IMR-90 (cell line): ENCODE results near the gene SASS6. TPM values are rescaled to one million over a fixed set of nuclear protein-coding genes. Genes with fewer than 3 reads are reported as not detected.

ENCODE experiments used
- ATAC-seq: fragments of 200-7000 bp; cut with Tn5 transposase; 2 replicates; pipeline ENCODE4 v1.9.1; 2020; ENCODE audit warnings: low read depth, mild to moderate bottlenecking, moderate library complexity
- BruUV-seq: library from RNA; stranded (reverse); fragments of 400-500 nt; replicated peaks from 2 replicates; lab custom pipeline; 2021; lab: Mats Ljungman, UMichigan
- CTCF ChIA-PET: fragments of 300-600 bp; formaldehyde crosslinking; extraction: SDS; loops from one replicate; lab custom pipeline; 2021; ENCODE audit warnings: antibody characterized with exemption; lab: Yijun Ruan, JAX
- POLR2A ChIA-PET: fragments of 300-600 bp; sonication (Branson Sonifier 250); formaldehyde crosslinking; loops from one replicate; lab custom pipeline; 2022; ENCODE audit warnings: antibody characterized with exemption; ENCODE audit not compliant: unreplicated experiment; lab: Charles Lee
- DNase-seq: peaks from one replicate; pipeline ENCODE4 v3.0.0; 2013
- H2AFZ ChIP-seq: replicated peaks from 2 replicates; pipeline ENCODE3; 2013; ENCODE audit warnings: low read length, mild to moderate bottlenecking; ENCODE audit not compliant: poor library complexity
- H2AK5ac ChIP-seq: 2 replicates; pipeline ENCODE4 v1.6.1; 2013; ENCODE audit warnings: low read depth, low read length, inconsistent platforms
- H2AK9ac ChIP-seq: replicated peaks from 2 replicates; pipeline ENCODE3; 2013; ENCODE audit warnings: mild to moderate bottlenecking, low read depth, low read length, moderate library complexity; ENCODE audit not compliant: poor library complexity
- H2BK120ac ChIP-seq: 2 replicates; pipeline ENCODE4 v1.6.1; 2013; ENCODE audit warnings: low read depth, low read length, inconsistent platforms
- H2BK15ac ChIP-seq: 3 replicates; pipeline ENCODE4 v1.6.1; 2013; ENCODE audit warnings: low read depth, low read length, inconsistent platforms
- H2BK20ac ChIP-seq: 2 replicates; pipeline ENCODE4 v1.6.1; 2013; ENCODE audit warnings: low read depth, mild to moderate bottlenecking, inconsistent platforms, low read length, moderate library complexity
- H2BK5ac ChIP-seq: 2 replicates; pipeline ENCODE4 v1.6.1; 2013; ENCODE audit warnings: mild to moderate bottlenecking, low read depth, low read length, inconsistent platforms; ENCODE audit not compliant: poor library complexity, severe bottlenecking
- H3K14ac ChIP-seq: replicated peaks from 2 replicates; pipeline ENCODE4 v1.6.1; 2013; ENCODE audit warnings: low read depth, low read length, inconsistent platforms
- H3K18ac ChIP-seq: 2 replicates; pipeline ENCODE4 v1.6.1; 2013; ENCODE audit warnings: low read depth, low read length, control low read depth
- H3K23ac ChIP-seq: 2 replicates; pipeline ENCODE4 v1.6.1; 2013; ENCODE audit warnings: low read depth, low read length, inconsistent platforms
- H3K27ac ChIP-seq: 2 replicates; pipeline ENCODE4 v1.5.1; 2013; ENCODE audit warnings: mild to moderate bottlenecking, control low read depth, low read length; ENCODE audit not compliant: insufficient read depth
- H3K27me3 ChIP-seq: 2 replicates; pipeline ENCODE4 v1.6.1; 2013; ENCODE audit warnings: low read length; ENCODE audit not compliant: control insufficient read depth, insufficient read depth
- H3K36me3 ChIP-seq: 2 replicates; pipeline ENCODE4 v1.6.1; 2013; ENCODE audit warnings: low read length, mixed read lengths; ENCODE audit not compliant: control insufficient read depth, insufficient read depth
- H3K4ac ChIP-seq: 2 replicates; pipeline ENCODE4 v1.6.1; 2013; ENCODE audit warnings: low read depth, low read length, inconsistent platforms
- H3K4me1 ChIP-seq: 2 replicates; pipeline ENCODE4 v1.6.1; 2013; ENCODE audit warnings: low read length, mixed read lengths; ENCODE audit not compliant: control insufficient read depth, insufficient read depth
- H3K4me2 ChIP-seq: 2 replicates; pipeline ENCODE4 v1.6.1; 2013; ENCODE audit warnings: low read depth, mild to moderate bottlenecking, control low read depth, low read length, moderate library complexity
- H3K4me3 ChIP-seq: 2 replicates; pipeline ENCODE4 v1.5.1; 2013; ENCODE audit warnings: low read depth, mild to moderate bottlenecking, control low read depth, low read length, moderate library complexity; ENCODE audit not compliant: insufficient read depth
- H3K56ac ChIP-seq: 2 replicates; pipeline ENCODE4 v1.6.1; 2013; ENCODE audit warnings: low read length, inconsistent platforms; ENCODE audit not compliant: insufficient read depth; ENCODE audit errors: extremely low read depth
- H3K79me1 ChIP-seq, 2 experiments: 2 replicates each; pipeline ENCODE4 v1.6.1; 2013; ENCODE audit warnings: low read length in 2 of 2, inconsistent platforms in 1 of 2, low read depth in 1 of 2
- H3K9ac ChIP-seq: 2 replicates; pipeline ENCODE4 v1.6.1; 2013; ENCODE audit warnings: low read depth, low read length, control low read depth
- H3K9me1 ChIP-seq: 2 replicates; pipeline ENCODE4 v1.6.1; 2013; ENCODE audit warnings: low read length, inconsistent platforms; ENCODE audit not compliant: insufficient read depth
- H3K9me3 ChIP-seq: 2 replicates; pipeline ENCODE4 v1.6.1; 2013; ENCODE audit warnings: low read length; ENCODE audit not compliant: control insufficient read depth, insufficient read depth
- H4K20me1 ChIP-seq: 2 replicates; pipeline ENCODE4 v1.6.1; 2013; ENCODE audit warnings: low read length, inconsistent platforms; ENCODE audit not compliant: insufficient read depth
- H4K5ac ChIP-seq: 2 replicates; pipeline ENCODE4 v1.6.1; 2013; ENCODE audit warnings: mild to moderate bottlenecking, low read depth, low read length, control low read depth
- H4K8ac ChIP-seq, 2 experiments: 2 replicates each; pipeline ENCODE4 v1.6.1; 2013; ENCODE audit warnings: low read depth in 2 of 2, low read length in 2 of 2, control low read depth in 1 of 2, inconsistent platforms in 1 of 2
- H4K91ac ChIP-seq: 2 replicates; pipeline ENCODE4 v1.6.1; 2013; ENCODE audit warnings: low read depth, low read length, inconsistent platforms; ENCODE audit not compliant: insufficient read depth
- POLR2A ChIP-seq: IDR thresholded peaks from 2 replicates; pipeline ENCODE4 v1.6.1; 2012; ENCODE audit warnings: mild to moderate bottlenecking, low read depth, low read length
- RAD21 ChIP-seq: IDR thresholded peaks from 2 replicates; pipeline ENCODE4 v1.6.1; 2012; ENCODE audit warnings: low read length, improper control_type of control experiment
- SMC3 ChIP-seq: fragments of 150-350 bp; IDR thresholded peaks from 2 replicates; pipeline ENCODE4 v1.6.1; 2016; ENCODE audit warnings: low read depth, mild to moderate bottlenecking, antibody characterized with exemption, low read length, moderate library complexity
- dilution Hi-C: fragments of 300-500 bp; cut with HindIII; formaldehyde crosslinking; loops from one replicate; pipeline ENCODE4 v1.14.3; 2018; ENCODE audit warnings: low sequenced_read_pairs; ENCODE audit not compliant: unreplicated experiment
- in situ Hi-C: fragments of 300-500 bp; cut with MboI; formaldehyde crosslinking; loops from 3 replicates; pipeline ENCODE4 v1.14.3; 2019; ENCODE audit warnings: low sequenced_read_pairs, inconsistent platforms, mixed read lengths
- intact Hi-C: fragments of 100-400 bp; cut with micrococcal nuclease; formaldehyde crosslinking; loops from 2 replicates; pipeline ENCODE4 v1.10.0; 2022
- microRNA-seq, 2 experiments: library from miRNA; stranded (forward) in 1 of 2; unstranded in 1 of 2; fragments of 10-50 nt in 1 of 2; fragments of <30 nt in 1 of 2; gene quantifications in 1 of 2; microRNA quantifications in 1 of 2; one replicate each; pipeline versions ENCODE3 to v1.1.0; 2013 to 2020; ENCODE audit not compliant: insufficient read depth in 1 of 2, insufficient read length in 1 of 2, unreplicated experiment in 1 of 2
- polyA plus RNA-seq, 3 experiments: library from polyadenylated mRNA; depleted of rRNA; stranded (reverse); fragments of >200 nt; gene quantifications; 2 replicates each; pipeline ENCODE4 v1.2.3, GENCODE V29; 2012; ENCODE audit warnings: low replicate concordance in 1 of 3
- small RNA-seq, 5 experiments: library from RNA; depleted of rRNA; stranded (forward); fragments of <200 nt; gene quantifications; one replicate each; pipeline ENCODE3, GENCODE V24; 2012
- total RNA-seq: library from RNA; depleted of rRNA; stranded (reverse); fragments of >200 nt; gene quantifications from 2 replicates; pipeline ENCODE4 v1.2.3, GENCODE V29; 2012; rRNA removed
- TF ChIP-seq, protein P1 (sequence below): conservative IDR thresholded peaks from 2 replicates; pipeline ENCODE4 v1.5.1; 2012; ENCODE audit warnings: mild to moderate bottlenecking, low read depth, low read length, improper control_type of control experiment

SASS6 gene
- total and polyA plus RNA-seq, 2 of the 4 experiments (the other 2 are of a cell fraction) = 1.1 to 2.7 TPM

DNA sequence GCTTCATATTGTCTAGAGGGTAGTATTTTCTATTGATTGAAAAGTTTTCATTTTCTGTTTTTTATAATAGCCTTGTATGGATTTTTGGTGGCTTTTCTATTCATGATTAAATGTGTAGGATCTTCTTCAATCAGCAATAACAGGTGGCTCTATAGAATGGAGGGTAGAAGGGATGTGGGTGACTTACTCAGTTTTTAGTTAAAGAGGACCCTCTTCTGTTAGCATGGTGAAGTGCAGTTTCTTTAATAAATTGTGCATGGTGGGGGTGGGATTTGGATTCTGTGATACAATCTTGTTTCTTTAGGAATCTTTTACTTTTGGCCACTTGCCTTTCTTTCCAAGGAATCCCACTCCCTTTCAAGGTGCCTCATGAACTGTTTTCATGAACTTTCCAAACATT lies 98.3 kb downstream of the SASS6 start:
- no peak overlapping the region for H4K91ac ChIP-seq
- H3K4me3 ChIP-seq = no peak overlapping the region
- DNase-seq (peak; percentile 38), ATAC-seq (no peak)
- peak; percentile 60 for TF ChIP-seq RAD21
- no peak for TF ChIP-seq POLR2A
- TF ChIP-seq, protein P1, sequence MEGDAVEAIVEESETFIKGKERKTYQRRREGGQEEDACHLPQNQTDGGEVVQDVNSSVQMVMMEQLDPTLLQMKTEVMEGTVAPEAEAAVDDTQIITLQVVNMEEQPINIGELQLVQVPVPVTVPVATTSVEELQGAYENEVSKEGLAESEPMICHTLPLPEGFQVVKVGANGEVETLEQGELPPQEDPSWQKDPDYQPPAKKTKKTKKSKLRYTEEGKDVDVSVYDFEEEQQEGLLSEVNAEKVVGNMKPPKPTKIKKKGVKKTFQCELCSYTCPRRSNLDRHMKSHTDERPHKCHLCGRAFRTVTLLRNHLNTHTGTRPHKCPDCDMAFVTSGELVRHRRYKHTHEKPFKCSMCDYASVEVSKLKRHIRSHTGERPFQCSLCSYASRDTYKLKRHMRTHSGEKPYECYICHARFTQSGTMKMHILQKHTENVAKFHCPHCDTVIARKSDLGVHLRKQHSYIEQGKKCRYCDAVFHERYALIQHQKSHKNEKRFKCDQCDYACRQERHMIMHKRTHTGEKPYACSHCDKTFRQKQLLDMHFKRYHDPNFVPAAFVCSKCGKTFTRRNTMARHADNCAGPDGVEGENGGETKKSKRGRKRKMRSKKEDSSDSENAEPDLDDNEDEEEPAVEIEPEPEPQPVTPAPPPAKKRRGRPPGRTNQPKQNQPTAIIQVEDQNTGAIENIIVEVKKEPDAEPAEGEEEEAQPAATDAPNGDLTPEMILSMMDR = peak; percentile 53
- peak; percentile 43 for TF ChIP-seq SMC3
- dilution Hi-C loops (no loop called here), intact Hi-C loops (loop anchor here (1.0 kb wide), 1 partner anchor 226 kb away; no protein-coding TSS in a partner anchor), in situ Hi-C loops (no loop called here)
- no peak overlapping the region for H2BK15ac ChIP-seq
- H3K36me3 ChIP-seq = no peaks in the 10 kb centered on the region
- H4K5ac ChIP-seq = no peak overlapping the region
- H3K14ac ChIP-seq = no peak overlapping the region
- ChIA-PET CTCF (no interaction called here), POLR2A (no interaction called here)
- H4K8ac ChIP-seq = no peak overlapping the region
- no peaks in the 10 kb centered on the region for H3K9me3 ChIP-seq
- H2AK9ac ChIP-seq = no peak overlapping the region
- BruUV-seq = no TSS peak
- H3K27ac ChIP-seq = no peak overlapping the region
- H2AFZ ChIP-seq = no peak overlapping the region
- H3K56ac ChIP-seq = no peak overlapping the region
- H3K4me2 ChIP-seq = no peak overlapping the region
- H2AK5ac ChIP-seq = no peak overlapping the region
- H3K79me1 ChIP-seq = peaks cover 3 to 15% of the 10 kb centered on the region in 2 experiments; a peak in 2 of 4 replicates
- no peak overlapping the region for H2BK20ac ChIP-seq
- no peak overlapping the region for H3K18ac ChIP-seq
- no peak overlapping the region for H2BK5ac ChIP-seq
- H4K20me1 ChIP-seq = peaks cover 5% of the 10 kb centered on the region; the same call in 1 of the 2 replicates
- H3K9ac ChIP-seq = no peak overlapping the region
- no peak overlapping the region for H2BK120ac ChIP-seq
- H3K4me1 ChIP-seq = no peaks in the 10 kb centered on the region
- no peaks in the 10 kb centered on the region; the same call in 1 of the 2 replicates for H3K9me1 ChIP-seq
- H3K23ac ChIP-seq = no peak overlapping the region
- H3K27me3 ChIP-seq = no peaks in the 10 kb centered on the region
- H3K4ac ChIP-seq = no peak overlapping the region

Small RNA genes within 50 kb of the gene (microRNA-seq; reads per million reads assigned to microRNA genes)
- not detected for gene AC093019.1 (ENCODE audit: insufficient read depth, insufficient read length)

Small RNA genes within 50 kb of the gene (small RNA-seq; reads per million reads assigned to genes)
- gene AC093019.1 = 0 reads per million in 5 experiments

Other genes starting within 250 kb of the SASS6 start
- gene SLC35A3, start 162.9 kb downstream of the SASS6 start, total RNA-seq = 13.6 and 34.4 TPM in 2 replicates
- gene SLC35A3, start 162.9 kb downstream of the SASS6 start, polyA plus RNA-seq (2012; rRNA removed) = 6.8 and 9.6 TPM in 2 replicates
- gene TRMT13, start 233 bp upstream of the SASS6 start, total RNA-seq = 5.2 and 12.8 TPM in 2 replicates
- 5.5 and 7.7 TPM in 2 replicates for gene TRMT13, start 233 bp upstream of the SASS6 start, polyA plus RNA-seq (2012; rRNA removed)
- gene LRRC39, start 45.3 kb upstream of the SASS6 start, total RNA-seq = 0.36 and 0.56 TPM in 2 replicates
- 0.16 and 0.48 TPM in 2 replicates for gene LRRC39, start 45.3 kb upstream of the SASS6 start, polyA plus RNA-seq (2012; rRNA removed)
- 3.8 and 7.5 TPM in 2 replicates for gene DBT, start 116.9 kb upstream of the SASS6 start, total RNA-seq
- gene DBT, start 116.9 kb upstream of the SASS6 start, polyA plus RNA-seq (2012; rRNA removed) = 2.4 and 3.4 TPM in 2 replicates
- 29.6 and 45.3 TPM in 2 replicates for gene RTCA, start 133.3 kb upstream of the SASS6 start, total RNA-seq
- 26.0 and 26.9 TPM in 2 replicates for gene RTCA, start 133.3 kb upstream of the SASS6 start, polyA plus RNA-seq (2012; rRNA removed)
- gene CDC14A, start 219.6 kb upstream of the SASS6 start, total RNA-seq = 3.0 and 3.9 TPM in 2 replicates
- 1.5 and 1.7 TPM in 2 replicates for gene CDC14A, start 219.6 kb upstream of the SASS6 start, polyA plus RNA-seq (2012; rRNA removed)